Measurements from ENCODE around the gene RBP3. TPM values are rescaled to one million over a fixed set of nuclear protein-coding genes. Genes with fewer than 3 reads are reported as not detected.

The RBP3 gene
- total and polyA plus RNA-seq, 2 donors (not counting 3 experiments of a cell fraction or from before 2014, with no cell fraction given) = not detected

DNA sequence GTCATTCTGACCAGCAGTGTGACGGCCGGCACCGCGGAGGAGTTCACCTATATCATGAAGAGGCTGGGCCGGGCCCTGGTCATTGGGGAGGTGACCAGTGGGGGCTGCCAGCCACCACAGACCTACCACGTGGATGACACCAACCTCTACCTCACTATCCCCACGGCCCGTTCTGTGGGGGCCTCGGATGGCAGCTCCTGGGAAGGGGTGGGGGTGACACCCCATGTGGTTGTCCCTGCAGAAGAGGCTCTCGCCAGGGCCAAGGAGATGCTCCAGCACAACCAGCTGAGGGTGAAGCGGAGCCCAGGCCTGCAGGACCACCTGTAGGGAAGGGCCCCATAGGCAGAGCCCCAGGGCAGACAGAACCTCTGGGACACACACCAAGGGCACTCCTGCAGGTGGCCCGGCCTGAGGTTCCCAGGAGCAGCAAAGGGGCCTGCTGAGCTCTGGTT, 9.0 kb downstream of the RBP3 start:
- Histone ChIP-seq H4K20me1 (replicated peaks; ENCODE audit: control insufficient read depth, extremely low read depth, insufficient read depth, low read length) (no peaks in the 10 kb centered on the region), H3K9me1 (replicated peaks; ENCODE audit: control insufficient read depth, extremely low read depth, insufficient read depth, low read length) (no peaks in the 10 kb centered on the region), H3K4me1 (ENCODE audit: control insufficient read depth, extremely low read depth, insufficient read depth, low read length) (no peaks in the 10 kb centered on the region), H3K36me3 (ENCODE audit: control insufficient read depth in 2 of 2, extremely low read depth in 1 of 2, insufficient read depth in 2 of 2, low read length in 2 of 2) (no peaks in the 10 kb centered on the region), H3K27me3 (ENCODE audit: control insufficient read depth in 2 of 2, insufficient read depth in 2 of 2, low read length in 2 of 2) (no peaks in the 10 kb centered on the region), H3K27ac (ENCODE audit: insufficient read depth, low read depth, low read length) (no peak overlapping the region), H2AFZ (ENCODE audit: low read depth, low read length) (no peak overlapping the region), H3K9me3 (replicated peaks; ENCODE audit: control insufficient read depth, insufficient read depth, low read length) (no peaks in the 10 kb centered on the region), H3K9ac (replicated peaks; ENCODE audit: extremely low read depth, insufficient read depth, low read length) (no peak overlapping the region), H3K79me2 (ENCODE audit: control insufficient read depth, insufficient read depth, low read length) (no peaks in the 10 kb centered on the region), H3K4me2 (ENCODE audit: insufficient read depth, low read length) (no peak overlapping the region), H3K4me3 (replicated peaks in 1 of 3; ENCODE audit: insufficient read depth in 1 of 3, low read depth in 1 of 3, low read length in 3 of 3) (no peak overlapping the region)
- ChIA-PET POLR2A (no interaction called here), CTCF (interaction anchor here (1.1 kb wide), 1 partner anchor 11 kb away, joined by 3 read pairs; no protein-coding TSS in a partner anchor)
- TF ChIP-seq MYC (IDR thresholded peaks at IDR 0.05; ENCODE audit: low read depth, low read length) (no peak), POLR2A (IDR thresholded peaks at IDR 0.05; ENCODE audit: low read depth, low read length) (no peak), FOS (IDR thresholded peaks at IDR 0.05; ENCODE audit: borderline replicate concordance, insufficient read depth, low read length) (no peak), POLR2AphosphoS5 (IDR thresholded peaks at IDR 0.05; ENCODE audit: insufficient read depth, low read depth, low read length) (no peak)
- TF ChIP-seq, protein P1, sequence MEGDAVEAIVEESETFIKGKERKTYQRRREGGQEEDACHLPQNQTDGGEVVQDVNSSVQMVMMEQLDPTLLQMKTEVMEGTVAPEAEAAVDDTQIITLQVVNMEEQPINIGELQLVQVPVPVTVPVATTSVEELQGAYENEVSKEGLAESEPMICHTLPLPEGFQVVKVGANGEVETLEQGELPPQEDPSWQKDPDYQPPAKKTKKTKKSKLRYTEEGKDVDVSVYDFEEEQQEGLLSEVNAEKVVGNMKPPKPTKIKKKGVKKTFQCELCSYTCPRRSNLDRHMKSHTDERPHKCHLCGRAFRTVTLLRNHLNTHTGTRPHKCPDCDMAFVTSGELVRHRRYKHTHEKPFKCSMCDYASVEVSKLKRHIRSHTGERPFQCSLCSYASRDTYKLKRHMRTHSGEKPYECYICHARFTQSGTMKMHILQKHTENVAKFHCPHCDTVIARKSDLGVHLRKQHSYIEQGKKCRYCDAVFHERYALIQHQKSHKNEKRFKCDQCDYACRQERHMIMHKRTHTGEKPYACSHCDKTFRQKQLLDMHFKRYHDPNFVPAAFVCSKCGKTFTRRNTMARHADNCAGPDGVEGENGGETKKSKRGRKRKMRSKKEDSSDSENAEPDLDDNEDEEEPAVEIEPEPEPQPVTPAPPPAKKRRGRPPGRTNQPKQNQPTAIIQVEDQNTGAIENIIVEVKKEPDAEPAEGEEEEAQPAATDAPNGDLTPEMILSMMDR (IDR thresholded peaks at IDR 0.05; ENCODE audit: extremely low read depth in 1 of 2, insufficient read depth in 1 of 2, low read depth in 1 of 2, low read length in 2 of 2) = no peak
- intact Hi-C loops (cut with micrococcal nuclease) (no loop called here), dilution Hi-C loops (cut with MboI; ENCODE audit: extremely low pct_ligation_motif_present, low sequenced_read_pairs) (no loop called here)
- no TSS peak for BruUV-seq (replicated peaks)
- FAIRE-seq = no peak
- no peak for DNase-seq (ENCODE audit: low read depth, low spot score)

DNA sequence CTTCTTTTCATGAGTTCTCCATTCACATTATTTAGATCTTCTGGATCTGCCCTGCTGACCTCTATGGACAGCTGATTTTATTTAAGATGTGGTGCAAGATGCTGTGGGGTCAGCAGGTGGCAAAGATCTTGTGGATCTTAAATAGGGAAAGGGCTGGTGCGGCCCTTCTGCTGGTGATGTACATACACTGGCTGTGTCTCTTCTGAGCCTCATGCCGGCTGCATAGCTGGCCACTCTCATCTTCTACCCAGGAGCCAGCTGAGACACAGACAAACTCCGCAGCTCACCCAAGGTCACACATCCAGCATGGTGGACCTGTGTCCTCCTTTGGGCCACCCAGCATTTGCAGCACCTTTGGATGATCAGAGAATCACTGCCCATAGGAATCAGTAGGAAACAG, 9.7 kb downstream of the RBP3 start:
- no peaks in the 10 kb centered on the region for H3K79me2 ChIP-seq (ENCODE audit: control insufficient read depth, insufficient read depth, low read length)
- no TSS peak for BruUV-seq (replicated peaks)
- H3K9me1 ChIP-seq (replicated peaks; ENCODE audit: control insufficient read depth, extremely low read depth, insufficient read depth, low read length) = no peaks in the 10 kb centered on the region
- H3K9me3 ChIP-seq (replicated peaks; ENCODE audit: control insufficient read depth, insufficient read depth, low read length) = no peaks in the 10 kb centered on the region
- dilution Hi-C loops (cut with MboI; ENCODE audit: extremely low pct_ligation_motif_present, low sequenced_read_pairs) = no loop called here
- POLR2A ChIA-PET = no interaction called here
- no peaks in the 10 kb centered on the region for H3K36me3 ChIP-seq (ENCODE audit: control insufficient read depth in 2 of 2, extremely low read depth in 1 of 2, insufficient read depth in 2 of 2, low read length in 2 of 2)
- FAIRE-seq = no peak
- no peaks in the 10 kb centered on the region for H3K4me1 ChIP-seq (ENCODE audit: control insufficient read depth, extremely low read depth, insufficient read depth, low read length)
- H3K9ac ChIP-seq (replicated peaks; ENCODE audit: extremely low read depth, insufficient read depth, low read length) = no peak overlapping the region
- no peak overlapping the region for H3K4me2 ChIP-seq (ENCODE audit: insufficient read depth, low read length)
- no peak overlapping the region for H2AFZ ChIP-seq (ENCODE audit: low read depth, low read length)
- no peak overlapping the region for H3K27ac ChIP-seq (ENCODE audit: insufficient read depth, low read depth, low read length)
- TF ChIP-seq, protein P1 (IDR thresholded peaks at IDR 0.05; ENCODE audit: extremely low read depth in 1 of 2, insufficient read depth in 1 of 2, low read depth in 1 of 2, low read length in 2 of 2) = no peak
- TF ChIP-seq FOS (IDR thresholded peaks at IDR 0.05; ENCODE audit: borderline replicate concordance, insufficient read depth, low read length) = no peak
- no peak for TF ChIP-seq JUN (IDR thresholded peaks at IDR 0.05; ENCODE audit: borderline replicate concordance, insufficient read depth, insufficient read length, low read depth)
- no peak for TF ChIP-seq GATA2 (IDR thresholded peaks at IDR 0.05; ENCODE audit: insufficient read depth, insufficient read length, low read depth, low read length)
- TF ChIP-seq, protein P2, sequence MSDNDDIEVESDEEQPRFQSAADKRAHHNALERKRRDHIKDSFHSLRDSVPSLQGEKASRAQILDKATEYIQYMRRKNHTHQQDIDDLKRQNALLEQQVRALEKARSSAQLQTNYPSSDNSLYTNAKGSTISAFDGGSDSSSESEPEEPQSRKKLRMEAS (IDR thresholded peaks at IDR 0.05; ENCODE audit: insufficient read depth, insufficient read length) = no peak
- TF ChIP-seq POLR2AphosphoS5 (IDR thresholded peaks at IDR 0.05; ENCODE audit: insufficient read depth, low read depth, low read length) = no peak
- TF ChIP-seq EZH2 (IDR thresholded peaks at IDR 0.05; ENCODE audit: borderline replicate concordance, low read depth, low read length, severe bottlenecking) = no peak
- TF ChIP-seq POLR2A (IDR thresholded peaks at IDR 0.05; ENCODE audit: low read depth, low read length) = no peak
- no peak for TF ChIP-seq MYC (IDR thresholded peaks at IDR 0.05; ENCODE audit: low read depth, low read length)
- intact Hi-C loops (cut with micrococcal nuclease) = no loop called here
- no peaks in the 10 kb centered on the region for H4K20me1 ChIP-seq (replicated peaks; ENCODE audit: control insufficient read depth, extremely low read depth, insufficient read depth, low read length)
- no peak for DNase-seq (ENCODE audit: low read depth, low spot score)
- CTCF ChIA-PET = interaction anchor here (1.1 kb wide), 1 partner anchor 10 kb away, joined by 3 read pairs; no protein-coding TSS in a partner anchor
- no peaks in the 10 kb centered on the region for H3K27me3 ChIP-seq (ENCODE audit: control insufficient read depth in 2 of 2, insufficient read depth in 2 of 2, low read length in 2 of 2)
- H3K4me3 ChIP-seq (replicated peaks in 1 of 3; ENCODE audit: insufficient read depth in 1 of 3, low read depth in 1 of 3, low read length in 3 of 3) = no peak overlapping the region

All from endothelial cell of umbilical vein (primary cell).